Endothelial cell of hepatic sinusoid (primary cell): ENCODE data around the gene AAK1.
"Not testable (repeated sequence)": the region's sequence is repeated elsewhere in the genome, so short reads cannot be mapped to it uniquely, and the experiment has no call there.

Experiments used
- in situ Hi-C: cut with HindIII; loops from 2 replicates; pipeline ENCODE4 v1.10.0; 2017; ENCODE audit warnings: low sequenced_read_pairs

AAK1 gene

DNA sequence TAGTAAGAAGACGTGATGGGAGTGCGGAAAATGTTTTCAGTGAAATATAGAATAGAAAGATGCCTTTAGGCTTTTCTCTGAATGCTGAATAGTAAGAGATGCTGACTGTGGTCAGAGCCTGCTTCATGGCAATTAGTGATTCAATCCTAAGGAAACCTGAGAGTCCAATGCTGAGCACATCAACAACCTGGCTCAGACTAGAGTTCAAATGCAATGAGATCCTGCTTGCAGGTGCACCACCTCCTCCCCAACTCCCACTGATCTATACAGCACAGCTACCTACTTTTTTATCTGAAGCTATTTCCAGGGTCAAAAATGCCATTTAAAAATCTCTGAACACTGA is 65.4 kb downstream of the AAK1 start:
- in situ Hi-C loops = no loop called here

- in situ Hi-C loops = no loop called here
Observed at GRCh38 chr2:69577467-69578197, 65.9 kb downstream of the AAK1 start.

DNA sequence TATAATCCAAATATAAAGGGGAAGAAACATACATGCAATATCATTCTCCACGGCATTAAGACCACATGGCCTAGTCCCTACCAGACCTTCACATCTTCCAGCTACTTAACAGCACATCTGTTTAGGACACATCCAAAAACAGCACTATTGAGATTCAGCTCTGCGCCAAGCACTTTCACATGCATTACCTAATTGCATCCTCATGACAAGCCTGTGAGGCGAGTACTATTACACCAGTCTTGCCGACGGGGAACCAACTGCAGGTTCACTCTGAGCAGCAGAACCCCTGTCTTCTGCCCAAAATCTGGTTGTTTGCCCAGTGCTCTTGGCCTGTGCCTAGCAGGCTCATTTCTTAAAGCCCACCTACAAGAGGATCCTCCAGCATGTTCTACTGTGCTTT is 66.7 kb downstream of the AAK1 start:
- in situ Hi-C loops = no loop called here

- in situ Hi-C loops = no loop called here
Observed at GRCh38 chr2:69575926-69576325, 67.6 kb downstream of the AAK1 start.

DNA sequence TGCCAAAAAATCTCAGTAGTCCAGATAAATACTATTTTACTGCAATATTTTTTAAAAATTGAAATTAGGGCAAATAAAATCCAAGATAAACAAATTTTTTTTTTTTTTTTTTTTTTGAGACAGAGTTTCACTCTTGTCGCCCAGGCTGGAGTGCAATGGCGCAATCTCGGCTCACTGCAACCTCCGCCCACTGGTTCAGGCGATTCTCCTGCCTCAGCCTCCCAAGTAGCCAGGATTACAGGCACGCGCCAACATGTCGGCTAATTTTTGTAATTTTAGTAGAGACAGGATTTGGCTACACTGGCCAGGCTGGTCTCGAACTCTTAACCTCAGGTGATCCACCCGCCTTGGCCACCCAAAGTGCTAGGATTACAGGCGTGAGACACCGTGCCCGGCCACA is 68.2 kb downstream of the AAK1 start:
- in situ Hi-C loops = not testable (repeated sequence)

DNA sequence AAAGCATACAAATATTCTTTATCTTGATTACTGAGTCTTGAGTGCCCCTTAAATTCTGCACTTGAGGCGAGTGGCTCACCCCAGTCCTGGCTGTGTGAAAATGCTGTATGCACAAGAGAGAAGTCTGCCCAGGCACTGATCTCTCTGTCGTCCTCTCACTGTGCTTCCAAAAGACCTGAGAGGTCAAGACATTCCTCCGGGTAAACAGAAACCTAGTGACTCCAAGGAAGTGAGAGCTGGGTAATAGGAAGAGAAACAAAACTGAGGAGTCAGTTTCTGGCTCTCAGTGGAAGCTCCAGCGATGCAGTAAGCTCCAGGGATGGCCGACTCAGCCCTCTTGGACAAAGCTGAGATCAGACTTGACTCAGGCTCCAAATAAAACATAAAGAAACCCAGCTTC is 70.9 kb downstream of the AAK1 start:
- in situ Hi-C loops = loop anchor here (25.0 kb wide), 1 partner anchor 140 kb away; no protein-coding TSS in a partner anchor

DNA sequence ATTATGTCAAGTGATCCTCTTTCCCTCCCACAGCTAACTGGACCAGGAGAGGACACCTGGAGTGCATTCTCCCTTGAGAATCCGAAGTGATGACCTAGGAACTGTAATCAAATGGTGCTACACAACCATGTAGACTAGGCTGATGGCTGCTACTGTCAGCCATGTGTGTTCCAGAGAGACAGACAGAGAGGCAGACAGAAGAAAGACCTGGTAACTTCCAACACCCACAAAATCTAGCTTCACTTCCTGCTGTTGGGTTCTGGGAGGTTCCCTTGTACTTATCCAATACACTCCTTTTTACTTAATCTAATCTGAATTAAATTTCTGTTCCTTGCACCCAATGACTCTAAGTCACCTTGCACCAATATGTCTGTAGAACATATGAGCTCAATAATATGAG is 72.3 kb downstream of the AAK1 start:
- in situ Hi-C loops = loop anchor here (25.0 kb wide), 1 partner anchor 141 kb away; no protein-coding TSS in a partner anchor

DNA sequence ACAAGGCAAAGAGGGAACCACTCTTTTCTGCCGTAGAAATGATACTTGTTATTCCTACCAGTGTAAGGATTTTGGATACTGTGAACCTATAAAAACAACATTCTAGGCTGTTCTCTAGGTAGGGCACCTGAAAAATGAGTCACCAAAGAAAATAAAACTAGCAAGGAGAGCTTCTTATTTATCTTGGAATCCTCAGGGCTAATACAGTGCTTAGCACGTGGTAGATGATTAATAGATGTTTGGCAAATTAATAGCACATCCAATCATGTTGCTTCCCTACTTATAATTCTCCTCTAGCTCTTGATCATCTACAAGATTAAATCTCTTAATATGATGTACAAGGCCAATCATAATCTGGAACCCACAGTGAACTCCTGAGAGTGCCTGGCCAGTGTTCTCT is 73.1 kb downstream of the AAK1 start:
- in situ Hi-C loops = loop anchor here (25.0 kb wide), 1 partner anchor 142 kb away; no protein-coding TSS in a partner anchor

DNA sequence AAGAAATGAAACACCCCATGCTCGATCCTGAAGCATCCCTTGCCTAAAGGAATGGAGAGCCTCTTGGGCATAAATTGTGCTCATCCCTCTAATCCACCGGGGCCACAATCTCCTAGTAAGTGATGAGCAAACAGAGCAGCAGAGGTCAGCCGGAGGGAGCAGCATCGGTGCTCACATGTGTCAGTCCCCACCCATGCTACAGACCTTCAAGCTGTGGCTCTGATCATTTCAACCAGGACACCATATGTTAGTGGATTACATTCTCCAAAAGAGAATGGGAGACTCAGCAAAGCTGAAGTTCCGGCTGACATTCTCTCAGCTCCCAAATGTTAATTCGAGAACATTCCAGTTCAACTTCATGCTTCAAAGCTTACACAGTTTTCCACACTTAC is 75.6 kb downstream of the AAK1 start:
- in situ Hi-C loops = loop anchor here (10.0 to 25.0 kb wide), 2 partner anchors 144 to 257 kb away; partner anchors contain the start of gene GMCL1

DNA sequence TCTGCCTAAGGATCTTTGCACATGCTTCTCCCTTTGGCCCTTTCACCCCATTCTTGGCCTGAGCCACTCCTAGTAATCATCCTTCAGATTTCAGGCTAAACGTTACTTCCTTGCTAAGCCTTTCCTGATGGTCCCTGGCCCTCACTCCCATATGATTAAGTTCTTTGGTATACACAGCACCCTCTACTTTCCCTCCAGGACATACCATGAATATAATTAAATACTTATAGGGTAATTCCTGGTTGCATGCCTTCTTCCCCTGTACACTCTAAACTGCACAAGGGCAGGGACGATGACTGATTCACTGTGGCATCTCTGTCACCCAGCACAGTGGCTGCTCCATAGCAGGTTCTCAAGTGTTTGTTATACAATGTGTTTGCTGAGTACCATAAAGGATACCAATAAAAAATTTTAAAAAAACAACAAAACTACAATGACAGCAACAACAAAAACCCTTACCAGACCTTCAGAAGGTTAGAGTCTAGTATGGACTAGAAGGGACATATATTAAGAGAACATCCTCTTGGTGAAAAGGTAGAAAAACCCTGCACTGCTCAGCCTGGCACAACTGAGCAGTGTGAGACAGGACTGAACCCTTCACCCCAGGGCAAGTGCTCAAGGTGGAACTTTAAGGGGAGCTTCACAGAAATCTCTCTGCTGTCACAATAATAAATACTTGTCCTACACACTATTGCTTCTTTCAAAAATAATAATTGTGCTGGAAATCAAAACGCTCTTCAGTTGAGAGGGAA is 76.2 kb downstream of the AAK1 start:
- in situ Hi-C loops = loop anchor here (10.0 to 25.0 kb wide), 2 partner anchors 145 to 257 kb away; partner anchors contain the start of gene GMCL1

- in situ Hi-C loops = loop anchor here (10.0 to 25.0 kb wide), 2 partner anchors 146 to 258 kb away; partner anchors contain the start of gene GMCL1
Observed at GRCh38 chr2:69566669-69567068, 76.9 kb downstream of the AAK1 start.

DNA sequence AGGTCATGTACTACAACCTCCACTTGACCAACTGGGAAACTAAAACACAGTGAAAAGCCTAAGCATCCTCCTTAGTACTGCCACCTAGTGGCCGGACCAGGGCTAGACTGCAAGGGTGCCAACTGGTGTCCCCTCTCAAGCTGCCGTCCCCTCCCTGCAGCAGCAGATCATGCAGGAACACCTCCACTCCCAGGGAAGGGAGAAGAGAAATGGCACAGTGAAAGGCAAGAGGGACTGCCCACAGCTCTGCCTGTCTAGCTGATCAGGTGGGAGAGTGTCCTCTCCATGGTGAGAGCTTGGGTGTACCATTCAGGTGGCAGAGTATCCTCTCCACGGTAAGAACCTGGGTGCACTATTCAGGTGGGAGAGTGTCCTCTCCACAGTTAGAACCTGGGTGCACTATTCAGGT is 78.1 kb downstream of the AAK1 start:
- in situ Hi-C loops = loop anchor here (10.0 to 25.0 kb wide), 2 partner anchors 147 to 259 kb away; partner anchors contain the start of gene GMCL1

DNA sequence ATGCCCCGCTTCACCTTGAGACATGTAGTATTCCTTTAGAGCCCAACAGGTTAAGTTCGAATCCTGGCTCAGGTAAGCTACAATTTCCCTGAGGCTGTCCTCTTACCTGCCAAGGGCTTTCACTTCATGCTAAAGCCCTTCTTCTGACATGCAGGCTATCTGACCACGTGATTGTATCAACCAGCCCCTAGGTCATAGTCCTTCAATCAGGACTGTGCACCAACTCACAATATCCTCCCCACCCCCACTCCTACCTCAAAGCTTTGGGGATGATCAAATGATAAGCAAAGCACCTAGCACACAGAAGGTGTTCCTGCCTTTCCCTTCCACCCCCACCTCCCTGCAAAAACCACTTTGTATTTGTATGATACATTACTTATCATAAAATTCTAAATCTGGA is 78.9 kb downstream of the AAK1 start:
- in situ Hi-C loops = loop anchor here (10.0 to 25.0 kb wide), 2 partner anchors 148 to 260 kb away; partner anchors contain the start of gene GMCL1

DNA sequence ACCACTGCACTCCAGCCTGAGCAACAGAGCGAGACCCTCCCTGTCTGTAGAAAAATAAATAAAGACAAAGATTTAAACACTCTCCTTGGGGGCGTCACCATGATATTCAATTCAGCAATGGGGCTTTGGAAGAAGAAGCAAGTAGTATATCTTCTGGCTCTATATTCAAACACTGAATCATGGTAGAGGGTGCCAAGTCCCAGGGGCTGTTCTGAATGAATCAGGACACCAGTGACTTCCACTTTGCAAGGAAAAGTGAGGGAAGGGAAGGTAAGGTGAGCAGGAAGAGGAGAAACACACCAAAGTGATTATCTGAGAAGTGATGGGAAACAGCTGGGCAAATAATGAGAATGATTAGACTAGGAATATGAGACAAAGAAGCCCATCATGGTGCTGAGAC is 80.5 kb downstream of the AAK1 start:
- in situ Hi-C loops = loop anchor here (10.0 to 25.0 kb wide), 2 partner anchors 149 to 262 kb away; partner anchors contain the start of gene GMCL1

GRCh38 chr2:69561101-69561500 is 82.4 kb downstream of the AAK1 start:
- in situ Hi-C loops = loop anchor here (10.0 to 25.0 kb wide), 2 partner anchors 151 to 264 kb away; partner anchors contain the start of gene GMCL1

DNA sequence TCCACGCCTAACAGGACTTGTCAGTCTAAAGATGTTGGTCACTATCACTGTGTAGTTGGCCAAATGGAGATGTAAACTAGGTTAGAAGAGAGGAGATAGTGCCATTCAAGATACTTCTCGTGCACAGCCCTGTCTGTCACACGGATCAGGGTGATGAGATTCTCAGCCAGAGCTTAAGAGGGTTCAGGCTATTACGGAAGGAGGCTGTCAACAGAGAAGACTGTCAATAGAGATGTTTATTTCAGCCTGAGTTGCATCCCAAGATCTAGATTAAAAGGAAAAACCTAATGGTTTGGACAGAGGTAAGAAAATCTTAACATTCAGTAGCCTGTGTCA is 83.4 kb downstream of the AAK1 start:
- in situ Hi-C loops = loop anchor here (10.0 to 25.0 kb wide), 2 partner anchors 152 to 265 kb away; partner anchors contain the start of gene GMCL1

DNA sequence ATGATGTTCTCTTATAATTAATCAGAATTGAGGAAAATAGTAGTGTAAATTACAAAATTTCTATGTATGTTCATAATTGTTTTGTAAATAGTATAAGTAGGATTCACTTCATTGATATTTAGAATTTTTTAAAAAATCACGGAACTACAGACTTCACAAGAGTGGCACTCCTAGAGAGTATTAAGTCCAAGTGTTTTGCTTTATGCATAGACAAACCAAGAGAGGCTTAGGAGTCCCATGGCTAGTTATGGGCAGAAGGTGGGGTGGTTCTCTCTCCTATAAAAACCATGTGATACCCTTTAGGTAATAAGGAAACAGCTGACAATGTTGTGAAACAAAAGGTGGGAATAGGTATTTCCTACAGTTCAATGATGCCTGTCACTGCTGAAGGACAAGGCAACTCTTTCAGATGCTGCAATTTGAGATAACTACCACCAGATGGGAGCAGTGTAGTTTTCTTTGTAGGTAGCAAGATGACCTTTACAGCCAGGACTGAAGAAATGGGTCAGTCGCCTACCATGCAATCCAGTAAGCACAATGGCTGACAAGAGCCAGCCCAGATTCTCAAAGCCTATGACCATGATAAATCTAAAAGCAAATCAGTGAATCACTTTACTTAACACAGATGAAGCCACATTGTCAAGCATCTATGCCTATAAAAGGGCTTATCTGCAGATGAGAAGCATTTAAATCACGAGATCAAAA is 83.9 kb downstream of the AAK1 start:
- in situ Hi-C loops = loop anchor here (10.0 to 25.0 kb wide), 2 partner anchors 153 to 265 kb away; partner anchors contain the start of gene GMCL1

DNA sequence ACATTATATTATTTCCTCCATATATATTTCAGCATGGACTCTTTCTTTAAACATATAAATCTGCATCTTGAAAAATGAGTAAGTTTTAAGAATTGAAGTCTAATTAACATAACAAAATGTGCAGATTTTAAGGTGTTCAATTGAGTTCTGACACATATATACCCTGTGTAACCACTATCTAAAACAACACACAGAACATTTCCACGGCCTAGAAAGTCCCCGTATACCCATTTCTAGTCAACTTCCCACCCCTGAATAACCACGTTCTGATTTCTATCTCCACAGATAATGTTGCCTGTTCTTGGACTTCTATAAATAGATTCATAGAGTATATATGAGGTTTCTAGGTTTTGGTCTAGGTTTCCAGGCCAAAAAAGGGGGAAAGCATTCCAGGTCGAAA is 87.5 kb downstream of the AAK1 start:
- in situ Hi-C loops = loop anchor here (25.0 kb wide), 1 partner anchor 156 kb away; no protein-coding TSS in a partner anchor

DNA sequence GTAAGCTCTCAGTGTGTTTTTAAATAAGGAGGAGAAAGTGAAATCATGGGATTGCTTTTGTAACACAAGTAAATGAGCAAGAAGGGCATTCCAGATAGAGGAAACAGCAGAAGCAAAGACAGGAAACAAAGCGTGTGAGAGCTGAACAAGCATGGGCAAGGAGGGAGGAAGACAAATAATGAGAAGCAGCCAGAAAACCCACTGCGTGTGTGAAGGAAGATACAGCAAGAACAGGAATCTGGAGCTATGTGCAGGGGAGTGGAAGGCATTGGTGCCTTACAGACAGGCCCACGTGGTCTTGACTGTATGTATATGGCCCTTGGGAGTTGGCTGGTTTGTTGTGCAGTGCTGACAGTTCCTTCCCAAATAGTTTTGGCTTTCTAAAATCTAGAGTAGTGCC is 88.6 kb downstream of the AAK1 start:
- in situ Hi-C loops = loop anchor here (25.0 kb wide), 1 partner anchor 157 kb away; no protein-coding TSS in a partner anchor

- in situ Hi-C loops = loop anchor here (25.0 kb wide), 1 partner anchor 158 kb away; no protein-coding TSS in a partner anchor
Observed at GRCh38 chr2:69554568-69554967, 89.0 kb downstream of the AAK1 start.

- in situ Hi-C loops = loop anchor here (25.0 kb wide), 1 partner anchor 158 kb away; no protein-coding TSS in a partner anchor
Observed at GRCh38 chr2:69553991-69554390, 89.5 kb downstream of the AAK1 start.
